ENCODE measurements around the gene ABLIM1.

GRCh38 chr10:114678336-114678735 lies 20.3 kb upstream of the ABLIM1 start:
- TF ChIP-seq, protein P1, sequence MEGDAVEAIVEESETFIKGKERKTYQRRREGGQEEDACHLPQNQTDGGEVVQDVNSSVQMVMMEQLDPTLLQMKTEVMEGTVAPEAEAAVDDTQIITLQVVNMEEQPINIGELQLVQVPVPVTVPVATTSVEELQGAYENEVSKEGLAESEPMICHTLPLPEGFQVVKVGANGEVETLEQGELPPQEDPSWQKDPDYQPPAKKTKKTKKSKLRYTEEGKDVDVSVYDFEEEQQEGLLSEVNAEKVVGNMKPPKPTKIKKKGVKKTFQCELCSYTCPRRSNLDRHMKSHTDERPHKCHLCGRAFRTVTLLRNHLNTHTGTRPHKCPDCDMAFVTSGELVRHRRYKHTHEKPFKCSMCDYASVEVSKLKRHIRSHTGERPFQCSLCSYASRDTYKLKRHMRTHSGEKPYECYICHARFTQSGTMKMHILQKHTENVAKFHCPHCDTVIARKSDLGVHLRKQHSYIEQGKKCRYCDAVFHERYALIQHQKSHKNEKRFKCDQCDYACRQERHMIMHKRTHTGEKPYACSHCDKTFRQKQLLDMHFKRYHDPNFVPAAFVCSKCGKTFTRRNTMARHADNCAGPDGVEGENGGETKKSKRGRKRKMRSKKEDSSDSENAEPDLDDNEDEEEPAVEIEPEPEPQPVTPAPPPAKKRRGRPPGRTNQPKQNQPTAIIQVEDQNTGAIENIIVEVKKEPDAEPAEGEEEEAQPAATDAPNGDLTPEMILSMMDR (IDR thresholded peaks at IDR 0.05): no peak
- TF ChIP-seq POLR2A (IDR thresholded peaks at IDR 0.05): no peak

All from testis (tissue), 2 donors.